Activated CD4-positive, alpha-beta memory T cell treated with anti-CD3 and anti-CD28 coated beads, Interleukin-2, amount 10 ng/mL, durations not matched to agents 7 days and 5 days (primary cell): ENCODE measurements around the gene TBL1XR1. TPM values are rescaled to one million over a fixed set of nuclear protein-coding genes. Genes with fewer than 3 reads are reported as not detected.
"Not testable (repeated sequence)": the region's sequence is repeated elsewhere in the genome, so short reads cannot be mapped to it uniquely, and the experiment has no call there.

Experiments
- CTCF ChIA-PET: fragments of 350-600 bp; sonication (Branson Sonifier 250); formaldehyde crosslinking; loops from one replicate; lab custom pipeline; 2021; ENCODE audit warnings: antibody characterized with exemption, inconsistent platforms; lab: Charles Lee
- POLR2A ChIA-PET: fragments of 350-600 bp; sonication (Branson Sonifier 250); formaldehyde crosslinking; loops from one replicate; lab custom pipeline; 2021; ENCODE audit warnings: antibody characterized with exemption; lab: Charles Lee
- DNase-seq: peaks from one replicate; pipeline ENCODE4 v3.0.0-alpha.2; 2020
- H3K27ac Mint-ChIP-seq: one replicate; pipeline ENCODE4 v1.8.0; 2021; ENCODE audit warnings: mild to moderate bottlenecking, mixed read lengths
- H3K27me3 Mint-ChIP-seq: one replicate; pipeline ENCODE4 v1.8.0; 2021; ENCODE audit warnings: mixed read lengths
- H3K36me3 Mint-ChIP-seq: one replicate; pipeline ENCODE4 v1.8.0; 2021; ENCODE audit warnings: low read depth, mixed read lengths
- H3K4me1 Mint-ChIP-seq: one replicate; pipeline ENCODE4 v1.8.0; 2021; ENCODE audit warnings: mixed read lengths
- H3K4me3 Mint-ChIP-seq: one replicate; pipeline ENCODE4 v1.8.0; 2021; ENCODE audit warnings: mild to moderate bottlenecking, mixed read lengths
- H3K9me3 Mint-ChIP-seq: one replicate; pipeline ENCODE4 v1.8.0; 2021; ENCODE audit warnings: mixed read lengths
- total RNA-seq, 2 experiments: library from RNA; stranded (reverse); gene quantifications; one replicate each; pipeline ENCODE4 v1.2.3, GENCODE V29; 2021

Gene TBL1XR1
- total RNA-seq, 2 experiments from 2014 or later = 178 to 187 TPM

DNA sequence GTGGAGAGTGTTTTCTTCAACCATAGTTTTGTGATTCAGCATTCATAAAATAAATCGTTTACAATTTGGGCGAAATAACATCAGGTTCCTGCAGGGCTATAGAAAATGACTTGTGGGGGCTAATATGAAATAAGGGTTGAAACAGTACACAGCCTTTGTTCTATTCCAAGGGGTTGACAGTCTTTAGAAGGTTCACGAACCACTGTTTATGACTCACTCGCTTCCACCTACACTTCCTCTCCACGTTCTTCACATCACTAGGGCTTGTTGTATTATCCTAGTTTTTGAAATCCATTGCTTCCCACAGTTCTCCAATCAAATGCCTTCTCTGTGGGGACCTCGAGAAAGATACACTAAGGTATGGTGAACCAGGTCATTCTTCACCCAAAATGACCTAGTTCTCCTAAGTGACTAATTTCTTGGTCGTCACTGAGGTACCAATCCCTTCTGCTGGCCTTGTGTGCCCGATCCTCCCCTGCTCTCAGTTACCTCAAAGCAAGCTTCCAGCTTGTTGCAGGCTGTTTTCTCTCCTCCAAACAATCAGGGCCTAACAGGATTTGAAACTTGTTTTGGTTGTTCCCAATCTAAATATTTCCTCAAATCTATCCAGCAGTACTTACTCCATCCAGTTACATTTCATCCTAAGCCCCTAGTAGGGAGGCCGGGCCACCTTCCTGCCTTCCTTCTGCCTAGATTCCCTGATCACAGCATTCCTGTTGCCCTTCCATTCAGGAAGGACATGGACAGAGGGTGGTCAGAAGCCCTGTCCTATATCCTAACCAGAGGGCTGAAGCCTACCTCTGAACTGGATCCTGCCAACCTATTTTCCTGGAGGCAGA lies 23.1 kb upstream of the TBL1XR1 start:
- Mint-ChIP-seq H3K9me3 (no peaks in the 10 kb centered on the region), H3K4me1 (peaks cover 15% of the 10 kb centered on the region), H3K36me3 (peaks cover 3% of the 10 kb centered on the region), H3K27me3 (no peaks in the 10 kb centered on the region), H3K4me3 (no peak overlapping the region), H3K27ac (no peak overlapping the region)
- no peak for DNase-seq
- ChIA-PET POLR2A (no interaction called here), CTCF (no interaction called here)

DNA sequence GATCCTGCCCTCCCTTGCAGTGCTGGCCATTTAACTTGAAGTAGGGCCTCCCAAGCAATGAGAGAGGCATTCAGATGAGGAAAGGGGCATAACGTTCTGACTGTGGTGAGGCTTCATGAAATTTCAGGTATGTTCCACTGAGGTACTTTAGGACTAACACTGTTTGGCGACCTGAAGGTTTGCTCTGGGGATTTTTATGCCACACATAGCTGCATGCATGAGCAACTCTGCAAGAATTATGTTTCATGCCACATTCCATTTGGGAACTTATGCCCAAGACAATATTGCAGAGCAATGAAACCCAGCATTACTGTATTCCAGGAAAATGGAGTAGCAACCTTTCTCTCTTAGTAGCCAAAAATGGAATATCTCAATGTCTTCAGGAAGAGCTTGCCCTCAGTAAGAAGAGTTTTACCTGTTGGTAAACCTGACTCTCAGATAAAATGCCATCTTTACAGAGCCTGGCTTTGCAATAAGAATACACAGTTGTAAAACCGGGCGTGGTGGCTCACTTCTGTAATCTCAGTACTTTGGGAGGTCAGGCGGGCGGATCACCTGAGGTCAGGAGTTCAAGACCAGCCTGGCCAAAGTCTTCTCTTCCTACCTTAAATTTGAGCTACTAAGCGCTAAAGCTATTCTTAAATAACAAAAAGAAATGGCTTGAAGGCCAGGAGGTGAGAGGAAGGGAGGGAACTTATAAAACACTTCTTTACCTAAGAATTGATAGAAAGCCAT lies 16.7 kb upstream of the TBL1XR1 start:
- Mint-ChIP-seq H3K4me3 (no peak overlapping the region), H3K9me3 (no peaks in the 10 kb centered on the region), H3K36me3 (no peaks in the 10 kb centered on the region), H3K27me3 (no peaks in the 10 kb centered on the region), H3K4me1 (peaks cover 3% of the 10 kb centered on the region), H3K27ac (no peak overlapping the region)
- DNase-seq = no peak
- ChIA-PET POLR2A (interaction anchor here (1.2 to 1.8 kb wide), 2 partner anchors 11 to 16 kb away, joined by 3 to 6 read pairs; no protein-coding TSS in a partner anchor), CTCF (no interaction called here)

DNA sequence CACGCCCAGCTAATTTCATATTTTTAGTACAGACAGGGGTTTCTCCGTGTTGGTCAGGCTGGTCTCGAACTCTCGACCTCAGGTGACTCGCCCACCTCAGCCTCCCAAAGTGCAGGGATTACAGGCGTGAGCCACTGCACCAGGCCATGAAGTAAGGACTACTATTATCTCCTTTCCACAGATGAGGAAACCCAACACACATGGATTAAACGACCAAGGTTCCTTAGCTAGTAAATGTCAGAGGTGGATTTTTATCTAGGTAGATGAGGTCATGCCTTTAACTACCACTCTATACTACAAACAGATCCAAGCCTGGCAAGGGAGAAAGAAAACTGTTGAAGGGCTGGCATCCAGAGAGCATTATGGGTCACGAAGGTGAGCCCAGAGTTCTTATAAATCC lies 15.5 kb upstream of the TBL1XR1 start:
- DNase-seq = no peak
- ChIA-PET POLR2A (interaction anchor here (1.8 kb wide), 1 partner anchor 10 kb away, joined by 6 read pairs; no protein-coding TSS in a partner anchor), CTCF (no interaction called here)
- Mint-ChIP-seq H3K4me3 (no peak overlapping the region), H3K27ac (no peak overlapping the region), H3K4me1 (peaks cover 3% of the 10 kb centered on the region), H3K27me3 (no peaks in the 10 kb centered on the region), H3K36me3 (no peaks in the 10 kb centered on the region), H3K9me3 (no peaks in the 10 kb centered on the region)

DNA sequence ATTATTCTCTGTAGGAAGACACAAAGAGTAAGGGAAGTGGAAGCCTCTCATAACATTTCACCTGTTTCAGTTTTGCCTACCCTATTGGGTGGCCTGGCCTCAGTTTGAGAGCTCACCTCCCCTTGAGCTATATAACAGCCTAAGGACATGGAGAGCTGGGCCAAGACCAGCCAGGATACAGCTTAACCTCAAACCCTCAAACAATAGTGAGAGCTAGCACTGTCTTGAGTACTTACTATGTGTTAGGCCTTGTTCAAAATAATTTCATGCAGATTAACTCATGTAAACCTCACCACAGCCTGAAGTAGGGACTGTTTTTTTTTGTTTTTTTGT lies 15.0 kb upstream of the TBL1XR1 start:
- ChIA-PET CTCF (no interaction called here), POLR2A (no interaction called here)
- no peaks in the 10 kb centered on the region for H3K27me3 Mint-ChIP-seq
- H3K36me3 Mint-ChIP-seq = no peaks in the 10 kb centered on the region
- H3K9me3 Mint-ChIP-seq = no peaks in the 10 kb centered on the region
- no peak overlapping the region for H3K27ac Mint-ChIP-seq
- peaks cover 3% of the 10 kb centered on the region for H3K4me1 Mint-ChIP-seq
- H3K4me3 Mint-ChIP-seq = no peak overlapping the region
- no peak for DNase-seq

DNA sequence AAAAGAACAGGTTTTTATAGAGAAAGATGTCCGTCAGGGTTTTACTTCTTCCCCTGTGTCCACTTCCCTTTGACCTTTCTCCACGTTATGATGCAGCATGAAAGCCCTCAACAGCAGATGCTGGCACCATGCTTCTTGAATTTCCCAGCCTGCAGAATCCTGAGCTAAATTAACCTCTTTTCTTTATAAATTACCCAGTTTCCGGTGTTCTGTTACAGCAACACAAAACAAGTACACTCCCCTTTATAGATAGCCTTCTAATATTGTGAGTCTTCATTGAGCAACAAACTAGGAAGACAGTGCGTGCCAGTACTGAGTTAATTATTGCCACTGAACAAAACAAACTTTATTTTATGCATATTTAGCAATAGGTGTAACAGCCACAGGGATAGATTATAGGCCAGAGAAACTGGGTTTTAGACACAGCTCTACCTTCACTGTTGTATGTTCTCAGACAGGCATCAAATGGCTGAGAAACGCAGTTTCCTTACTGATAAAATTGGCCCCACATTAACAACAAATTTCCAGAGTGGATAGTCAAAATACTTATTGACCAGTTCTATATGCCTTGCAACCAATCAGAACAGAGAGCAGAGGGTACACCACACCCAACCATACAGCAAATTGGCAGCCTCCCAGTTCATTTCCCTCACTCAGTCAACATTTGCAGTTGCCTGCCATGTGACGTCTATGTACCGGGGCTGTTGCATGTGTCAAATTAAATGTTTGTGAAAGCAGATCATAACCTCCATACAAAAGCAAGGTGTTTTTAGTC lies 14.4 kb upstream of the TBL1XR1 start:
- no peak for DNase-seq
- Mint-ChIP-seq H3K9me3 (no peaks in the 10 kb centered on the region), H3K4me1 (peaks cover 6% of the 10 kb centered on the region), H3K36me3 (no peaks in the 10 kb centered on the region), H3K27ac (no peak overlapping the region), H3K27me3 (no peaks in the 10 kb centered on the region), H3K4me3 (no peak overlapping the region)
- POLR2A ChIA-PET = interaction anchor here (1.7 kb wide), 1 partner anchor 13 kb away, joined by 5 read pairs; no protein-coding TSS in a partner anchor
- CTCF ChIA-PET = no interaction called here

DNA sequence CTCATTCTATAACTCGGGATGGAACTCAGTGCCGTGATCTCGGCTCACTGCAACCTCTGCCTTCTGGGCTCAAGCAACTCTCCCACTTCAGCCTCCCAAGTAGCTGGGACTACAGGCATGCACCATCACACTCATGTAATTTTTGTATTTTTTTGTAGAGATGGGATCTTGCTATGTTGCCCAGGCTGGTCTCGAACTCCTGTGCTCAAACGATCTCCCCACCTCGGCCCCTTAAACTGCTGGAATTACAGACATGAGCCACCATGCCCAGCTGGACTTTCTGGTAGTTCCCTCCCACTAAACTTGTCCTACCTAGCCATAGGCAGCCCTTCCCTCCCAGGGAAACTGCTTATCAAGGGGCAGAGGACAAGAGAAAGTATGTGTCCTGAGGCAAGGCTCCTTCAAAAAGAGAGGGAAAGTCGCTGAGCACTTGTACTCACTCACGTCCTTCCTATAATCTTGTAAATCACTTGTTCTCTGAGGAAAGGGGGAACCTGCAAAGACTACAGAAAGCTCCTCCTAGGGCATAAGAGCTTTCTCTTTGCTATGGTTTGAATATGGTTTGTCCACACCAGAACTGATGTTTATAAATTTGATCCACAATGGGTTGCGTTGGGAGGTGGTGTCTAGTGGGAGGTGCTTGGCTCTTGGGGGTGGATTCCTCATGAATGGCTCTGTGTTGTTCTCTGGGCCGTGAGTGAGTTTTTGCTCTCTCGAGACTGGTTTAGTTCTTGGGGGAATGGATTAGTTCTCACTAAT lies 13.6 kb upstream of the TBL1XR1 start:
- Mint-ChIP-seq H3K9me3 (no peaks in the 10 kb centered on the region), H3K27me3 (no peaks in the 10 kb centered on the region), H3K4me3 (no peak overlapping the region), H3K36me3 (no peaks in the 10 kb centered on the region), H3K4me1 (peaks cover 10% of the 10 kb centered on the region), H3K27ac (no peak overlapping the region)
- POLR2A ChIA-PET = interaction anchor here (1.7 kb wide), 1 partner anchor 12 kb away, joined by 5 read pairs; no protein-coding TSS in a partner anchor
- DNase-seq = no peak
- CTCF ChIA-PET = interaction anchor here (0.7 kb wide), 1 partner anchor 131 kb away, joined by 3 read pairs; no protein-coding TSS in a partner anchor

DNA sequence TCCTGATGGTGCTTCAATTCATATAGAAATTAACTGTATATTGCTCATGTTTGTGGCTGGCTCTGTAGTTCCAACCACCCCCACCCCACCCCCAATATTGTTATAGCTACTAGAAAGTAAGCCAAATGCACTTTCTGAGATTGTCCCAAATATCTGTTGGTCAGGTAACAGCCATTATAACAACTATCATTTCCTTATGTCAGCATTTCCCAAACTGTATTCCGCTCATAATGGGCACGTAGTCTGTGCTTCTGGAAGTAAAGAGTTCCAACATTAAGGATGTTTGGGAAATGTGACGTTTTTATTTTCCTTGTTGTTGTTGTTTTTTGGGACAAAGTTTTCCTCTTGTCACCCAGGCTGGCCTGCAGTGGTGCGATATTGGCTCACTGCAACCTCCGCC lies 12.2 kb upstream of the TBL1XR1 start:
- ChIA-PET POLR2A (no interaction called here), CTCF (no interaction called here)
- no peak overlapping the region for H3K27ac Mint-ChIP-seq
- H3K4me3 Mint-ChIP-seq = no peak overlapping the region
- H3K36me3 Mint-ChIP-seq = no peaks in the 10 kb centered on the region
- H3K9me3 Mint-ChIP-seq = no peaks in the 10 kb centered on the region
- H3K27me3 Mint-ChIP-seq = no peaks in the 10 kb centered on the region
- no peak for DNase-seq
- H3K4me1 Mint-ChIP-seq = peaks cover 11% of the 10 kb centered on the region

DNA sequence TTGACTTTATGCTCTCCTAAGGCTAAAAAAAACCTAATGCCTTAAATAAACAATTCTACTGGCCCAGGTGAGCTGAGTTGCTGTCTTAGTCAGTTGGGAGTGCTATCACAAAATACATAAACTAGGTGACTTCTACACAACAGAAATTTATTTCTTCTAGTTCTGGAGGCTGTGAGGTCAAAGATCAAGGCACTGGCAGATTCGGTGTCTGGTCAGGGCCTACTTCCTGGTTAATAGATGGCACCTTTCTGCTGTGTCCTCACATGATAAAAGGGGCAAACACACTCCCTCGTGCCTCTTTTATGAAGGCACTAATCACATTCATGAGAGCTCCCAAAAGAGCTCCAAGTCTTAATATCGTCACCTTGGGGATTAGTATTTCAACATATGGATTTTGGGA lies 11.5 kb upstream of the TBL1XR1 start:
- no peaks in the 10 kb centered on the region for H3K9me3 Mint-ChIP-seq
- CTCF ChIA-PET = no interaction called here
- H3K27ac Mint-ChIP-seq = no peak overlapping the region

DNA sequence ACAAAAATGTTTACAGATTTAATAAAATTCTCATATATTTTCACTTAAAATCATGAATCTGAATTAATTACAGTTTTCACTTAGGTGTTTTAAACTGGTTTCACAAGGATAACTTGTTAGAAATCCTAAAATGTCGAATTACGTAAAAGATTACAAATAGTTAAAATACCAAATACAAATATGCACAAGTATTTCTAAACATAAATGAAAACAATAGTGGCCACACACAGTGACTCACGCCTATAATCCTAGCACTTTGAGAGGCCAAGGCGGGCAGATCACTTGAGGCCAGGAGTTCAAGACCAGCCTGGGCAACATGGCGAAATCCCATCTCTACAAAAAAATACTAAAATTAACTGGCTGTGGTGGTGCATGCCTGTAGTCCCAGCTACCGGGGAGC lies 10.9 kb upstream of the TBL1XR1 start:
- Mint-ChIP-seq H3K4me3 (no peak overlapping the region), H3K27ac (no peak overlapping the region), H3K36me3 (no peaks in the 10 kb centered on the region), H3K9me3 (no peaks in the 10 kb centered on the region), H3K27me3 (no peaks in the 10 kb centered on the region), H3K4me1 (peaks cover 12% of the 10 kb centered on the region)
- ChIA-PET CTCF (no interaction called here), POLR2A (no interaction called here)
- no peak for DNase-seq

More for the DNA sequence above, 11.5 kb upstream of the TBL1XR1 start:
- POLR2A ChIA-PET = no interaction called here
- DNase-seq = no peak
- no peaks in the 10 kb centered on the region for H3K27me3 Mint-ChIP-seq
- H3K4me1 Mint-ChIP-seq = peaks cover 11% of the 10 kb centered on the region
- no peaks in the 10 kb centered on the region for H3K36me3 Mint-ChIP-seq
- H3K4me3 Mint-ChIP-seq = no peak overlapping the region

DNA sequence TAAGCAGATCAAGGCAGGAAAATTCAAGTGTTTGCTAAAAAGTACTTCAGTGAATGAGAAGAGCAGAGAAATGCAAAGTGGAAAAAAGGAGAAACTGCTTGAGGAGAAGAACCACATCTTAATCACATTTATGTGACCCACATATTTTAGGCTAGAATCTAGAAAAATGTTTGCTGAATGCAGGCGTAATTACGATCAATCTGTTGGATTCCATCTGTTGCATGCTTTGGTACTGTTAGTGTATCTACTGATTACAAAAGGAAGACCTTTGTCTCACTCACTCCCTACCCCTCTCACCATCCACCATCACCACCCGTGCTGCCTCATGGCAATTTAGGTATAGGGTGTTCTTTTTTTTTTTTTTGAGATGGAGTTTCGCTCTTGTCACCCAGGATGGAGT lies 9.7 kb upstream of the TBL1XR1 start:
- CTCF ChIA-PET = no interaction called here
- no peak overlapping the region for H3K27ac Mint-ChIP-seq

DNA sequence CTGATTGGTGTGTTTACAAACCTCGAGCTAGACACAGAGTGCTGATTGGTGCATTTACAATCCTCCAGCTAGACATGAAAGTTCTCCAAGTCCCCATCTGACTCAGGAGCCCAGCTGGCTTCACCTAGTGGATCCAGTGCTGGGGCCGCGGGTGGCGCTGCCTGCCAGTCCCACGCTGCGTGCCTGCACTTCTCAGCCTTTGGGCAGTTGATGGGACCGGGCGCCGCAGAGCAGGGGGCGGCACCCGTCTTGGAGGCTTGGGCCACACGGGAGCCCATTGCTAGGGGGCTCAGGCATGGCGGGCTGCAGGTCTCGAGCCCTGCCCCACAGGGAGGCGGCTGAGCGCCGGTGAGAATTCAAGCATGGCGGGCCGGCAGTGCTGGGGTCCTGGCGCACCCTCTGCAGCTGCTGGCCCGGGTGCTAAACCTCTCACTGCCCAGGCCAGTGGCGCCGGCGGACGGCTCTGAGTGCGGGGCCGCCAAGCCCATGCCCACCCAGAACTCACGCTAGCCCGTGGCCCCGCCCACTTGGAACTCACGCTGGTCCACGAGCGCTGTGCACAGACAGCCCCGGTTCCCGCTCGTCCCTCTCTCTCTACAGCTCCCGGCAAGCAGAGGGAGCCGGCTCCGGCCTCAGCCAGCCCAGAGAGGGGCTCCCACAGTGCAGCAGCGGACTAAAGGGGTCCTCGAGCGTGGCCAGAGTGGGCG lies 6.6 kb upstream of the TBL1XR1 start:
- ChIA-PET CTCF (no interaction called here), POLR2A (interaction anchor here (2.0 to 12.3 kb wide), 2 partner anchors 10 to 156 kb away, joined by 6 to 374 read pairs; no protein-coding TSS in a partner anchor)
- Mint-ChIP-seq H3K4me3 (no peak overlapping the region), H3K36me3 (no peaks in the 10 kb centered on the region), H3K4me1 (peaks cover 47% of the 10 kb centered on the region), H3K27me3 (no peaks in the 10 kb centered on the region), H3K27ac (no peak overlapping the region), H3K9me3 (no peaks in the 10 kb centered on the region)
- DNase-seq = no peak

More for the DNA sequence above, 9.7 kb upstream of the TBL1XR1 start:
- Mint-ChIP-seq H3K4me1 (peaks cover 23% of the 10 kb centered on the region), H3K27me3 (no peaks in the 10 kb centered on the region), H3K36me3 (no peaks in the 10 kb centered on the region), H3K9me3 (no peaks in the 10 kb centered on the region), H3K4me3 (no peak overlapping the region)
- POLR2A ChIA-PET = no interaction called here
- DNase-seq = no peak

DNA sequence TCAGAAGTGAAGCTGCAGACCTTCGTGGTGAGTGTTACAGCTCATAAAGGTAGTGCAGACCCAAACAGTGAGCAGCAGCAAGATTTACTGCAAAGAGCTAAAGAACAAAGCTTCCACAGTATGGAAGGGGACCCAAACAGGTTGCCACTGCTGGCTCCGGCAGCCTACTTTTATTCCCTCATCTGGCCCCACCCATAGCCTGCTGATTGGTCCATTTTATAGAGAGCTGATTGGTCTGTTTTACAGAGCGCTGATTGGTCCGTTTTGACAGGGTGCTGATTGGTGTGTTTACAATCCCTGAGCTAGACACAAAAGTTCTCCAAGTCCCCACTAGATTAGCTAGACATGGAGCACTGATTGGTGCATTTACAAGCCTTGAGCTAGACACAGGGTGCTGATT lies 5.7 kb upstream of the TBL1XR1 start:
- H3K4me1 Mint-ChIP-seq = peaks cover 54% of the 10 kb centered on the region
- CTCF ChIA-PET = interaction anchor here (1.3 kb wide), 1 partner anchor 154 kb away, joined by 4 read pairs; no protein-coding TSS in a partner anchor

More for the DNA sequence above, 5.7 kb upstream of the TBL1XR1 start:
- not testable (repeated sequence) for H3K36me3 Mint-ChIP-seq, DNase-seq, H3K27me3 Mint-ChIP-seq, H3K9me3 Mint-ChIP-seq, H3K4me3 Mint-ChIP-seq
- POLR2A ChIA-PET = interaction anchor here (2.0 to 12.3 kb wide), 2 partner anchors 11 to 157 kb away, joined by 6 to 374 read pairs; no protein-coding TSS in a partner anchor
- H3K27ac Mint-ChIP-seq = peak overlapping the region; percentile 64
